Mesodermal cell (in vitro differentiated cells): Measurements from ENCODE around the gene NANS.

Source experiments
- H3K27ac ChIP-seq: 2 replicates; pipeline ENCODE4 v1.7.0; 2013; ENCODE audit warnings: mild to moderate bottlenecking, low read depth, low read length, moderate library complexity; ENCODE audit not compliant: severe bottlenecking
- H3K36me3 ChIP-seq: 2 replicates; pipeline ENCODE4 v1.7.1; 2013; ENCODE audit warnings: mild to moderate bottlenecking, low read length, moderate library complexity; ENCODE audit not compliant: control insufficient read depth, insufficient read depth
- H3K4me1 ChIP-seq: one replicate; pipeline ENCODE4 v1.7.1; 2013; ENCODE audit warnings: mild to moderate bottlenecking, low read length; ENCODE audit not compliant: insufficient read depth, control insufficient read depth, poor library complexity, severe bottlenecking
- H3K4me3 ChIP-seq: 2 replicates; pipeline ENCODE4 v1.7.0; 2013; ENCODE audit warnings: low read length, control low read depth, mild to moderate bottlenecking; ENCODE audit not compliant: insufficient read depth, poor library complexity, severe bottlenecking; ENCODE audit errors: extremely low read depth
- H3K9me3 ChIP-seq: 2 replicates; pipeline ENCODE4 v1.7.1; 2013; ENCODE audit warnings: mild to moderate bottlenecking, low read length, moderate library complexity; ENCODE audit not compliant: control insufficient read depth
- WGBS, 2 experiments: methylation state at CpG; one replicate each; pipeline ENCODE4 v1.1.5; 2013; ENCODE audit warnings: missing lambda C conversion rate in 2 of 2; ENCODE audit not compliant: insufficient coverage in 2 of 2; 5-methylcytosine and 5-hydroxymethylcytosine counted together

The NANS gene

DNA sequence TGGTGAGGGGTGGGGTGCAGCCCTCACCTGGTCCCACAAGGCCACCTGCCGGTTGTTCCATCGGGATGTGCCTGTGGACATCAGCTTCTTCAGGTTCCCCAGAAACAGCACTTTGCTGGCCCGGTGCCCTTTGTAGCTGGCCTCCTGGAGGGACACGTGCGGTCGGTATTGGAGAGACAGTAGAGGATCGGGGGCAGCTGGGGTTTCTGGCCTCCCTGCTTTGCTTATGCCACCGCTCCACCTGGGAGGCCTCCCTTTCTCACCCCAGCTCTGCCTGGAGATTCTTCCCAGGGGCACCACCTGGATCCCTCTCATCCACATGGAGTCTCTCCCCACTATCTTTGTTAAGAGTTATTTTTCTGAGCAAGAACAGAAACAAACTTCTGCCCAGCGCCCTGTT is 75.6 kb downstream of the NANS start:
- Histone ChIP-seq H3K4me3 (no peak overlapping the region), H3K4me1 (peaks cover 6% of the 10 kb centered on the region), H3K9me3 (no peaks in the 10 kb centered on the region), H3K27ac (no peak overlapping the region), H3K36me3 (peaks cover 32% of the 10 kb centered on the region)
- WGBS, 2 experiments: 91 to 92% methylated on average over 8 to 9 of the region's 9 CpGs
